SK-N-SH (cell line): ENCODE data around the gene UBE2E2. TPM values are rescaled to one million over a fixed set of nuclear protein-coding genes. Genes with fewer than 3 reads are reported as not detected.

Experiments
- CTCF ChIA-PET: fragments of 300-600, 350-600 bp; formaldehyde crosslinking; extraction: SDS; loops from one replicate; lab custom pipeline; 2021; lab: Yijun Ruan, JAX
- POLR2A ChIA-PET: fragments of 350-600 bp; sonication (Branson Sonifier 250); formaldehyde crosslinking; extraction: SDS; loops from one replicate; lab custom pipeline; 2020; ENCODE audit warnings: antibody characterized with exemption, inconsistent platforms; lab: Yijun Ruan, JAX
- DNase-seq: peaks from one replicate; pipeline ENCODE4 v3.0.0; 2012
- H2AFZ ChIP-seq: fragments of 200-600 bp; sonication (generic); 2 replicates; pipeline ENCODE4 v1.8.1; 2016; ENCODE audit warnings: antibody characterized with exemption, mild to moderate bottlenecking, low read depth
- H3F3A ChIP-seq: fragments of 200-600 bp; sonication (generic); replicated peaks from 2 replicates; pipeline ENCODE3; 2016; ENCODE audit warnings: antibody characterized with exemption, mild to moderate bottlenecking; ENCODE audit not compliant: insufficient read depth
- H3K27ac ChIP-seq, 2 experiments: fragments of 200-500 bp in 1 of 2; fragments of 200-600 bp in 1 of 2; sonication (Bioruptor generic) in 1 of 2; sonication (generic), shearing (Covaris generic) in 1 of 2; 2 replicates each; pipeline versions ENCODE4 v1.5.1 to v1.6.1; 2014 to 2016; ENCODE audit warnings: low read depth in 2 of 2, inconsistent platforms in 1 of 2, low read length in 1 of 2, mild to moderate bottlenecking in 1 of 2, mixed read lengths in 1 of 2
- H3K27me3 ChIP-seq: fragments of 200-600 bp; sonication (generic), shearing (Covaris generic); 2 replicates; pipeline ENCODE4 v1.6.1; 2016; ENCODE audit warnings: mixed run types; ENCODE audit not compliant: insufficient read depth
- H3K36me3 ChIP-seq, 2 experiments: fragments of 200-500 bp in 1 of 2; fragments of 200-600 bp in 1 of 2; sonication (Bioruptor generic) in 1 of 2; sonication (generic) in 1 of 2; replicated peaks in 1 of 2; 2 replicates each; pipeline versions ENCODE3 to v1.5.1; 2014 to 2016; ENCODE audit warnings: low read length in 1 of 2, mild to moderate bottlenecking in 1 of 2; ENCODE audit not compliant: insufficient read depth in 2 of 2, control insufficient read depth in 1 of 2
- H3K4me1 ChIP-seq, 2 experiments: fragments of 200-500 bp in 1 of 2; fragments of 200-600 bp in 1 of 2; sonication (Bioruptor generic) in 1 of 2; sonication (generic), shearing (Covaris generic) in 1 of 2; 2 replicates each; pipeline versions ENCODE4 v1.5.1 to v1.6.1; 2014 to 2016; ENCODE audit warnings: low read depth in 1 of 2, low read length in 1 of 2, mixed run types in 1 of 2; ENCODE audit not compliant: insufficient read depth in 2 of 2, control insufficient read depth in 1 of 2
- H3K4me2 ChIP-seq: fragments of 200-600 bp; sonication (generic), shearing (Covaris generic); 2 replicates; pipeline ENCODE4 v1.6.1; 2017; ENCODE audit warnings: mixed run types
- H3K4me3 ChIP-seq, 2 experiments: fragments of 200-500 bp in 1 of 2; fragments of 200-600 bp in 1 of 2; sonication (Bioruptor generic) in 1 of 2; sonication (generic), shearing (Covaris generic) in 1 of 2; 2 replicates each; pipeline versions ENCODE4 v1.5.1 to v1.8.1; 2014 to 2016; ENCODE audit warnings: low read depth in 2 of 2, inconsistent platforms in 1 of 2, low read length in 1 of 2, mild to moderate bottlenecking in 1 of 2, mixed read lengths in 1 of 2, moderate library complexity in 1 of 2
- H3K79me2 ChIP-seq: fragments of 200-600 bp; sonication (generic); 2 replicates; pipeline ENCODE4 v1.8.1; 2017; ENCODE audit warnings: mild to moderate bottlenecking; ENCODE audit not compliant: insufficient read depth
- H3K9ac ChIP-seq: fragments of 200-600 bp; sonication (generic); 2 replicates; pipeline ENCODE4 v1.6.1; 2017; ENCODE audit warnings: mixed run types
- H3K9me2 ChIP-seq: fragments of 200-600 bp; sonication (generic); 2 replicates; pipeline ENCODE4 v1.6.1; 2017; ENCODE audit warnings: mixed run types
- H3K9me3 ChIP-seq: fragments of 200-600 bp; sonication (generic); 2 replicates; pipeline ENCODE4 v1.6.1; 2017; ENCODE audit warnings: mixed run types, mild to moderate bottlenecking, moderate library complexity
- H4K20me1 ChIP-seq: fragments of 200-600 bp; sonication (generic); 2 replicates; pipeline ENCODE4 v1.6.1; 2017; ENCODE audit warnings: mild to moderate bottlenecking, mixed run types; ENCODE audit not compliant: insufficient read depth
- CHD2 ChIP-seq: fragments of 150-350 bp; IDR thresholded peaks from 2 replicates; pipeline ENCODE4 v1.6.1; 2018; ENCODE audit warnings: low read length; ENCODE audit not compliant: partially characterized antibody
- EZH2phosphoT487 ChIP-seq: fragments of 200-600 bp; sonication (generic); IDR thresholded peaks from 2 replicates; pipeline ENCODE4 v1.6.1; 2017; ENCODE audit warnings: low read depth, mixed run types, mild to moderate bottlenecking, antibody characterized with exemption, moderate library complexity, borderline replicate concordance
- FOXJ3 ChIP-seq: sonication (generic); formaldehyde crosslinking; IDR thresholded peaks from 2 replicates; pipeline ENCODE4 v1.5.1; 2020; ENCODE audit warnings: mild to moderate bottlenecking, missing genetic modification reagents
- GABPA ChIP-seq: IDR thresholded peaks from 2 replicates; pipeline ENCODE4 v1.4.0; 2012; ENCODE audit warnings: low read depth, mild to moderate bottlenecking
- POLR2AphosphoS5 ChIP-seq: IDR thresholded peaks from 2 replicates; pipeline ENCODE4 v1.6.1; 2012; ENCODE audit warnings: low read depth, low read length
- TAF1 ChIP-seq: IDR thresholded peaks from 2 replicates; pipeline ENCODE4 v1.6.1; 2012; ENCODE audit warnings: low read depth, mild to moderate bottlenecking, low read length, moderate library complexity, borderline replicate concordance
- TCF12 ChIP-seq: IDR thresholded peaks from 2 replicates; pipeline ENCODE4 v1.4.0; 2012
- WGBS: methylation state at CpG from one replicate; pipeline ENCODE4 v1.1.6; 2017; ENCODE audit warnings: low lambda C conversion rate; 5-methylcytosine and 5-hydroxymethylcytosine counted together
- polyA plus RNA-seq, 3 experiments: library from polyadenylated mRNA; depleted of rRNA; stranded (reverse); fragments of >200 nt; gene quantifications; 2 replicates each; pipeline ENCODE4 v1.2.3, GENCODE V29; 2012
- TF ChIP-seq, protein P1 (sequence below): fragments of 200-600 bp; sonication (generic); IDR thresholded peaks from 2 replicates; pipeline ENCODE4 v1.6.1; 2017; ENCODE audit warnings: antibody characterized with exemption, mild to moderate bottlenecking, moderate library complexity
- TF ChIP-seq, protein P2 (sequence below): fragments of 150-350 bp; IDR thresholded peaks from 2 replicates; pipeline ENCODE4 v1.6.1; 2017; ENCODE audit warnings: antibody characterized with exemption, low read length, low read depth, borderline replicate concordance
- TF ChIP-seq, protein P3 (sequence below): IDR thresholded peaks from 2 replicates; pipeline ENCODE4 v1.6.1; 2012; ENCODE audit warnings: mild to moderate bottlenecking, low read depth, low read length, moderate library complexity

UBE2E2 gene
- polyA plus RNA-seq, 1 of the 3 experiments (the other 2 are of a cell fraction), result 46.4 TPM

DNA sequence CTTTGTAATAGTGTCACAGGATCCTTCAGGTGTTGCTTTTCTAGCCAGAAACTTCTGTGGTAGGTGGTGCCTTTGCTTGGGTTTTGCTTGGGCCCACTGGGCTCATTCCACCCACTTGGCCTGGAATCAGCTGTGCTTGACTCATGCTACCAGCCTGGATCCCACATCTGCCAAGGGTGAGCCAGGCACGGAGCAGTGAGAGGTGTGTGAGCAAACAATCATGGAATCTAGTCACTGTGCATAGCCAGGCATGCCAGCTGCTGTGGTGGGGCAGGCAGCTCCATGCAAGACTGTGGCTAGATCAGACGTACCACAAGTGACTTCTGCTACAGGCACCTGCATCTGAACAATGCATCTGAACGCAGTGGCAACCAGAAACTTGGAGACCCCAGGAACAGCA, 275.9 kb downstream of the UBE2E2 start:
- Histone ChIP-seq H2AFZ (no peak overlapping the region), H3K27me3 (no peaks in the 10 kb centered on the region), H3K9me3 (no peaks in the 10 kb centered on the region), H3K4me1 (peaks cover 0 to 6% of the 10 kb centered on the region in 2 experiments; a peak in 2 of 4 replicates), H3F3A (no peaks in the 10 kb centered on the region), H4K20me1 (no peaks in the 10 kb centered on the region), H3K36me3 (no peaks in the 10 kb centered on the region), H3K4me3 (no peak overlapping the region), H3K4me2 (no peak overlapping the region), H3K79me2 (no peaks in the 10 kb centered on the region), H3K27ac (no peak overlapping the region), H3K9me2 (no peaks in the 10 kb centered on the region), H3K9ac (no peak overlapping the region)
- CTCF ChIA-PET, result interaction anchor here (0.7 kb wide), 1 partner anchor 15 kb away, joined by 3 read pairs; no protein-coding TSS in a partner anchor
- 84% methylated on average over 3 of the region's 3 CpGs for WGBS
- TF ChIP-seq GABPA (no peak), CHD2 (no peak)
- TF ChIP-seq, protein P1, sequence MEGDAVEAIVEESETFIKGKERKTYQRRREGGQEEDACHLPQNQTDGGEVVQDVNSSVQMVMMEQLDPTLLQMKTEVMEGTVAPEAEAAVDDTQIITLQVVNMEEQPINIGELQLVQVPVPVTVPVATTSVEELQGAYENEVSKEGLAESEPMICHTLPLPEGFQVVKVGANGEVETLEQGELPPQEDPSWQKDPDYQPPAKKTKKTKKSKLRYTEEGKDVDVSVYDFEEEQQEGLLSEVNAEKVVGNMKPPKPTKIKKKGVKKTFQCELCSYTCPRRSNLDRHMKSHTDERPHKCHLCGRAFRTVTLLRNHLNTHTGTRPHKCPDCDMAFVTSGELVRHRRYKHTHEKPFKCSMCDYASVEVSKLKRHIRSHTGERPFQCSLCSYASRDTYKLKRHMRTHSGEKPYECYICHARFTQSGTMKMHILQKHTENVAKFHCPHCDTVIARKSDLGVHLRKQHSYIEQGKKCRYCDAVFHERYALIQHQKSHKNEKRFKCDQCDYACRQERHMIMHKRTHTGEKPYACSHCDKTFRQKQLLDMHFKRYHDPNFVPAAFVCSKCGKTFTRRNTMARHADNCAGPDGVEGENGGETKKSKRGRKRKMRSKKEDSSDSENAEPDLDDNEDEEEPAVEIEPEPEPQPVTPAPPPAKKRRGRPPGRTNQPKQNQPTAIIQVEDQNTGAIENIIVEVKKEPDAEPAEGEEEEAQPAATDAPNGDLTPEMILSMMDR, result no peak
- POLR2A ChIA-PET, result no interaction called here
- DNase-seq, result no peak

DNA sequence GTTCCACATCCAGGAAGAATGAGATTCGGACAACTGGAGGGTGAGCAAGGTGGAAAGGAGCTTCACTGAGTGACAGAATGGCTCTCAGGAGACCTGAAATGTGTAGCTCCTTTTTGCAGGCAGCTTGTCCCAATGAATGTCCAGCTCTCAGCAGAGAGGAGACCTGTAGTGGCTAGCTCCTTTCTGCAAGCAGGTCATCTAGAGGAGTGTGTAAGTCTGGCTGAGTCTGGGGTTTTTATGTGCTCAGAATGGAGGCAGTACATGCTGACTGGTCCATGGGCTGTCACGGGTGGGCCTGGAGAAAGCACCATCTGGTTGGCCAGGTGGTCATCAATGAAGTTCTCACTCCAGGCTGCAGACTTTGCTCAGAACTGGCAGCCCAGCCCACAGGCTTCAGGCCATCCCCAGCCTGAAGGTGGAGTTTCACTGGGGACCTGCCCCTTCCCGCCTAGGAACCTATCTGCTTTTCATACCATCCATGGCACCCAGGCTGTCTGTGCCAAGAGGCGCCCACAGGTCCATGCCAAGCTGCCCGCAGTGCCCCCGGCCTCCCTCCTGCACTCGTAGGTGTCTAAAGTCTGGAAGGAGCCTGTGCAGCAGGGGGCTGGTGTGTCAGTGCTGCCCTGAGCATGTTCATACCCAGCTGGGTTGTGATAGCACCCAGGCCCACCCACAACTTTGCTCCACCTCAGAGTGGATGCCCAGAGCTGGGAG, 276.6 kb downstream of the UBE2E2 start:
- peaks cover 0 to 6% of the 10 kb centered on the region in 2 experiments; a peak in 2 of 4 replicates for H3K4me1 ChIP-seq
- no peaks in the 10 kb centered on the region for H3K9me3 ChIP-seq
- no peak overlapping the region for H3K4me2 ChIP-seq
- DNase-seq, result no peak
- no peaks in the 10 kb centered on the region for H3K9me2 ChIP-seq
- ChIA-PET POLR2A (no interaction called here), CTCF (interaction anchor here (0.5 to 0.7 kb wide), 2 partner anchors 15 to 517 kb away, joined by 3 read pairs; no protein-coding TSS in a partner anchor)
- H3K79me2 ChIP-seq, result no peaks in the 10 kb centered on the region
- no peak overlapping the region for H2AFZ ChIP-seq
- no peak overlapping the region for H3K27ac ChIP-seq
- no peaks in the 10 kb centered on the region for H3K36me3 ChIP-seq
- no peak for TF ChIP-seq TAF1
- TF ChIP-seq, protein P2, sequence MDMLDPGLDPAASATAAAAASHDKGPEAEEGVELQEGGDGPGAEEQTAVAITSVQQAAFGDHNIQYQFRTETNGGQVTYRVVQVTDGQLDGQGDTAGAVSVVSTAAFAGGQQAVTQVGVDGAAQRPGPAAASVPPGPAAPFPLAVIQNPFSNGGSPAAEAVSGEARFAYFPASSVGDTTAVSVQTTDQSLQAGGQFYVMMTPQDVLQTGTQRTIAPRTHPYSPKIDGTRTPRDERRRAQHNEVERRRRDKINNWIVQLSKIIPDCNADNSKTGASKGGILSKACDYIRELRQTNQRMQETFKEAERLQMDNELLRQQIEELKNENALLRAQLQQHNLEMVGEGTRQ, result no peak
- H3K27me3 ChIP-seq, result no peaks in the 10 kb centered on the region
- no peak overlapping the region for H3K9ac ChIP-seq
- H3K4me3 ChIP-seq, result no peak overlapping the region
- H3F3A ChIP-seq, result no peaks in the 10 kb centered on the region
- no peaks in the 10 kb centered on the region for H4K20me1 ChIP-seq
- WGBS, result 100% methylated on average over 5 of the region's 7 CpGs

DNA sequence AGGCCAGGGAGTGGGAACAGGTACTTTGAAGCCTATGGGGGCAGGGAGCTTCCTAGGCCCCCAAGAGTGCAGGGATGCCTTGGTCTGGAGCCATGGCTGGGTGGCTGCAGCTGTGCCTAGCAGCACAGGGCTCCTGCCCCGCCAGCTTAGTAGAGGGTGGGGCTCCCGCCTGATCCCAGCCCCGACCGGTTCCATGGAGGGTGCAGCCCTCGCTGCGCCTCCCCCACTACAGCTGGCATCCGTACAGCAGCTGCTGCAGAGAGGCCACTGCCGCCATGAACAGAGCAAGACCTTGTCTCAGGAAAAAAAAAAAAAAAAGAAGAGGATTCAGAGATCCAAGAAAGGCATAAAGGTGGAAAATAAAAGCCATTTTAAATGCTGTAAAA, 277.2 kb downstream of the UBE2E2 start:
- ChIA-PET CTCF (interaction anchor here (0.5 kb wide), 1 partner anchor 516 kb away, joined by 3 read pairs; no protein-coding TSS in a partner anchor), POLR2A (no interaction called here)
- no peak for DNase-seq
- H3K27me3 ChIP-seq, result no peaks in the 10 kb centered on the region
- no peaks in the 10 kb centered on the region for H3K36me3 ChIP-seq
- no peaks in the 10 kb centered on the region for H4K20me1 ChIP-seq
- no peak overlapping the region for H3K27ac ChIP-seq
- H3K4me1 ChIP-seq, result peaks cover 0 to 6% of the 10 kb centered on the region in 2 experiments; a peak in 2 of 4 replicates
- 92% methylated on average over 3 of the region's 8 CpGs for WGBS
- H3K9me3 ChIP-seq, result no peaks in the 10 kb centered on the region
- H3K4me3 ChIP-seq, result no peak overlapping the region
- no peaks in the 10 kb centered on the region for H3F3A ChIP-seq
- no peak overlapping the region for H2AFZ ChIP-seq
- H3K9ac ChIP-seq, result no peak overlapping the region
- no peaks in the 10 kb centered on the region for H3K9me2 ChIP-seq
- H3K79me2 ChIP-seq, result no peaks in the 10 kb centered on the region
- H3K4me2 ChIP-seq, result no peak overlapping the region
- no peak for TF ChIP-seq FOXJ3
- no peak for TF ChIP-seq EZH2phosphoT487
- no peak for TF ChIP-seq POLR2AphosphoS5
- TF ChIP-seq, protein P1, result no peak
- TF ChIP-seq TCF12, result no peak
- TF ChIP-seq, protein P3, sequence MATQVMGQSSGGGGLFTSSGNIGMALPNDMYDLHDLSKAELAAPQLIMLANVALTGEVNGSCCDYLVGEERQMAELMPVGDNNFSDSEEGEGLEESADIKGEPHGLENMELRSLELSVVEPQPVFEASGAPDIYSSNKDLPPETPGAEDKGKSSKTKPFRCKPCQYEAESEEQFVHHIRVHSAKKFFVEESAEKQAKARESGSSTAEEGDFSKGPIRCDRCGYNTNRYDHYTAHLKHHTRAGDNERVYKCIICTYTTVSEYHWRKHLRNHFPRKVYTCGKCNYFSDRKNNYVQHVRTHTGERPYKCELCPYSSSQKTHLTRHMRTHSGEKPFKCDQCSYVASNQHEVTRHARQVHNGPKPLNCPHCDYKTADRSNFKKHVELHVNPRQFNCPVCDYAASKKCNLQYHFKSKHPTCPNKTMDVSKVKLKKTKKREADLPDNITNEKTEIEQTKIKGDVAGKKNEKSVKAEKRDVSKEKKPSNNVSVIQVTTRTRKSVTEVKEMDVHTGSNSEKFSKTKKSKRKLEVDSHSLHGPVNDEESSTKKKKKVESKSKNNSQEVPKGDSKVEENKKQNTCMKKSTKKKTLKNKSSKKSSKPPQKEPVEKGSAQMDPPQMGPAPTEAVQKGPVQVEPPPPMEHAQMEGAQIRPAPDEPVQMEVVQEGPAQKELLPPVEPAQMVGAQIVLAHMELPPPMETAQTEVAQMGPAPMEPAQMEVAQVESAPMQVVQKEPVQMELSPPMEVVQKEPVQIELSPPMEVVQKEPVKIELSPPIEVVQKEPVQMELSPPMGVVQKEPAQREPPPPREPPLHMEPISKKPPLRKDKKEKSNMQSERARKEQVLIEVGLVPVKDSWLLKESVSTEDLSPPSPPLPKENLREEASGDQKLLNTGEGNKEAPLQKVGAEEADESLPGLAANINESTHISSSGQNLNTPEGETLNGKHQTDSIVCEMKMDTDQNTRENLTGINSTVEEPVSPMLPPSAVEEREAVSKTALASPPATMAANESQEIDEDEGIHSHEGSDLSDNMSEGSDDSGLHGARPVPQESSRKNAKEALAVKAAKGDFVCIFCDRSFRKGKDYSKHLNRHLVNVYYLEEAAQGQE, result no peak
